Testis (tissue), 2 donors: Measurements from ENCODE around the gene DAB1.

Experiments used
- POLR2A ChIP-seq: fragments of 450-650 bp; IDR thresholded peaks from one replicate; pipeline ENCODE4 v1.6.1; 2017; ENCODE audit warnings: antibody characterized with exemption, mild to moderate bottlenecking, moderate library complexity
- TF ChIP-seq, protein P1 (sequence below), 3 experiments: fragments of 450-650 bp in 2 of 3; fragments of 200-600 bp in 1 of 3; sonication (generic) in 1 of 3; IDR thresholded peaks; one replicate each; pipeline ENCODE4 v1.5.1; 2016 to 2019; ENCODE audit warnings: antibody characterized with exemption in 3 of 3, mild to moderate bottlenecking in 2 of 3, moderate library complexity in 1 of 3

DNA sequence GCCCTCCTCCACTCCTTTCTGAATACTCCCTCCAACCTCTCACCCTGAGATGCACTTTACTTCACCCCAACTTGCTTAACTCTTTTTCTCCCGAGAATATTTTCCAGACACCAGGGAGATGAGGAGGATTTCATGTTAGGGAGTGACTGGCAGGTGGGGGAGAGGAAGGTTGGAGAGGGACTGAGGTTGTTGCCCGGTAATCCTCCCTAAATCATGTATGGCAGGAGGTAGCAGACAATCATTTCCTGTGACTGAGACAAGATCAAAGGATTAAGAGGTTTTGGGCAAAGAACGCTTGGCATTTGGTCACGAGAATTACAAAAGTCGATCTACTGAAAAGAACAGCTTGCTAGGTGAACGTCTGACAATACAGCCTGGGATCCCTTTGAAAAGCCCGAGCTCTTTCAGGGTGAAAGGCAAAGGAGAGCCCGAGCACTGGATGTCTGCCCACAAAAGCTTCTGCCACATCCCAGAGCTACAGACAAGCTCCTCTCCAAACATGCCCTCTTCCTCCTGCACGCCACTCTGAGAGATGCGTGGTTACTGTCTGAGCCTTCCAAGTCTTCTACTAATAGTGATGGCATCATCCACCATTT lies 154.1 kb downstream of the DAB1 start:
- TF ChIP-seq, protein P1, sequence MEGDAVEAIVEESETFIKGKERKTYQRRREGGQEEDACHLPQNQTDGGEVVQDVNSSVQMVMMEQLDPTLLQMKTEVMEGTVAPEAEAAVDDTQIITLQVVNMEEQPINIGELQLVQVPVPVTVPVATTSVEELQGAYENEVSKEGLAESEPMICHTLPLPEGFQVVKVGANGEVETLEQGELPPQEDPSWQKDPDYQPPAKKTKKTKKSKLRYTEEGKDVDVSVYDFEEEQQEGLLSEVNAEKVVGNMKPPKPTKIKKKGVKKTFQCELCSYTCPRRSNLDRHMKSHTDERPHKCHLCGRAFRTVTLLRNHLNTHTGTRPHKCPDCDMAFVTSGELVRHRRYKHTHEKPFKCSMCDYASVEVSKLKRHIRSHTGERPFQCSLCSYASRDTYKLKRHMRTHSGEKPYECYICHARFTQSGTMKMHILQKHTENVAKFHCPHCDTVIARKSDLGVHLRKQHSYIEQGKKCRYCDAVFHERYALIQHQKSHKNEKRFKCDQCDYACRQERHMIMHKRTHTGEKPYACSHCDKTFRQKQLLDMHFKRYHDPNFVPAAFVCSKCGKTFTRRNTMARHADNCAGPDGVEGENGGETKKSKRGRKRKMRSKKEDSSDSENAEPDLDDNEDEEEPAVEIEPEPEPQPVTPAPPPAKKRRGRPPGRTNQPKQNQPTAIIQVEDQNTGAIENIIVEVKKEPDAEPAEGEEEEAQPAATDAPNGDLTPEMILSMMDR (IDR thresholded peaks at IDR 0.05), result no peak
- TF ChIP-seq POLR2A, result no peak
